Esophagus muscularis mucosa (tissue), 4 donors: Measurements from ENCODE around the gene ITPR1. TPM values are rescaled to one million over a fixed set of nuclear protein-coding genes. Genes with fewer than 3 reads are reported as not detected.
"Not testable (repeated sequence)": the region's sequence is repeated elsewhere in the genome, so short reads cannot be mapped to it uniquely, and the experiment has no call there.

Experiments
- DNase-seq: peaks from one replicate; pipeline ENCODE4 v3.0.0-alpha.2; 2017; ENCODE audit errors: extremely low spot score
- H3K27ac ChIP-seq, 4 donors: fragments of 200-600 bp; sonication (generic); replicated peaks in 1 of 4; 1 replicate in 3 of 4; 2 replicates in 1 of 4; pipeline ENCODE4 v1.5.1; 2016 to 2019; ENCODE audit warnings: mild to moderate bottlenecking in 1 of 4
- H3K27me3 ChIP-seq, 4 donors: fragments of 200-600 bp; sonication (generic); one replicate each; pipeline versions ENCODE4 v1.5.1 to v1.6.0; 2016 to 2019
- H3K36me3 ChIP-seq, 4 donors: fragments of 200-600 bp; sonication (generic); one replicate each; pipeline ENCODE4 v1.5.1; 2016 to 2019
- H3K4me1 ChIP-seq, 4 donors: fragments of 200-600 bp; sonication (generic); one replicate each; pipeline ENCODE4 v1.5.1; 2016 to 2019
- H3K4me3 ChIP-seq, 4 donors: fragments of 200-600 bp; sonication (generic); 1 replicate in 2 of 4; 2 replicates in 2 of 4; pipeline ENCODE4 v1.5.1; 2016 to 2019; ENCODE audit warnings: mild to moderate bottlenecking in 4 of 4, moderate library complexity in 1 of 4
- H3K9me3 ChIP-seq, 4 donors: fragments of 200-600 bp; sonication (generic); 1 replicate in 3 of 4; 2 replicates in 1 of 4; pipeline ENCODE4 v1.5.1; 2016 to 2019
- CTCF ChIP-seq, 3 experiments: fragments of 200-600 bp in 2 of 3; fragments of 450-650 bp in 1 of 3; sonication (generic) in 2 of 3; IDR thresholded peaks; one replicate each; pipeline ENCODE4 v1.5.1; 2017 to 2019; ENCODE audit warnings: antibody characterized with exemption in 3 of 3, mild to moderate bottlenecking in 2 of 3, moderate library complexity in 1 of 3
- EP300 ChIP-seq: sonication (generic); formaldehyde crosslinking; IDR thresholded peaks from one replicate; pipeline ENCODE4 v1.6.1; 2017; ENCODE audit warnings: antibody characterized with exemption
- POLR2A ChIP-seq: fragments of 450-650 bp; IDR thresholded peaks from one replicate; pipeline ENCODE4 v1.6.1; 2017; ENCODE audit warnings: antibody characterized with exemption, moderate library complexity, mild to moderate bottlenecking, low read depth
- POLR2AphosphoS5 ChIP-seq, 2 donors: sonication (generic); formaldehyde crosslinking; IDR thresholded peaks; one replicate each; pipeline ENCODE4 v1.6.1; 2017; ENCODE audit warnings: antibody characterized with exemption in 2 of 2
- WGBS: methylation state at CpG from one replicate; pipeline ENCODE4 v1.1.5; 2018; 5-methylcytosine and 5-hydroxymethylcytosine counted together
- intact Hi-C: fragments of 100-400 bp; cut with DNase I; formaldehyde crosslinking; loops from one replicate; pipeline ENCODE4 v1.15.1; 2023
- total RNA-seq, 4 donors: library from RNA; depleted of rRNA; stranded (reverse); fragments of >200 nt; gene quantifications; one replicate each; pipeline versions ENCODE4 v1.1.0 to v1.2.1, GENCODE V29; 2016

ITPR1 gene
- total RNA-seq, 4 donors from 2014 or later = 204 to 271 (median 222) TPM

GRCh38 chr3:4454142-4454541 is 39.0 kb upstream of the ITPR1 start:
- TF ChIP-seq POLR2AphosphoS5 (IDR thresholded peaks at IDR 0.05) = no peak
- no peak for TF ChIP-seq POLR2A
- TF ChIP-seq CTCF (IDR thresholded peaks at IDR 0.05) = no peak
- no peak for TF ChIP-seq EP300
- DNase-seq = no peak
- Histone ChIP-seq H3K9me3 (no peaks in the 10 kb centered on the region), H3K36me3 (peaks cover 0 to 31% (median 9%) of the 10 kb centered on the region in 4 donors), H3K4me1 (no peaks in the 10 kb centered on the region), H3K27me3 (no peaks in the 10 kb centered on the region), H3K27ac (no peak overlapping the region), H3K4me3 (no peak overlapping the region)
- intact Hi-C loops = no loop called here

GRCh38 chr3:4456780-4457179 is 36.4 kb upstream of the ITPR1 start:
- WGBS = 93% methylated on average over 14 of the region's 14 CpGs
- intact Hi-C loops, H3K4me1 ChIP-seq, H3K27me3 ChIP-seq, DNase-seq, H3K9me3 ChIP-seq, H3K4me3 ChIP-seq, H3K27ac ChIP-seq: not testable (repeated sequence)
- H3K36me3 ChIP-seq = peaks cover 0 to 10% (median 0%) of the 10 kb centered on the region in 4 donors

- Histone ChIP-seq H3K4me3 (no peak overlapping the region), H3K4me1 (peaks cover 0 to 5% (median 0%) of the 10 kb centered on the region in 4 donors), H3K36me3 (no peaks in the 10 kb centered on the region), H3K9me3 (no peaks in the 10 kb centered on the region), H3K27ac (no peak overlapping the region), H3K27me3 (no peaks in the 10 kb centered on the region)
- intact Hi-C loops = no loop called here
- 91% methylated on average over 3 of the region's 3 CpGs for WGBS
- DNase-seq = no peak
- TF ChIP-seq POLR2AphosphoS5 (IDR thresholded peaks at IDR 0.05) = no peak
- TF ChIP-seq POLR2A = no peak
- no peak for TF ChIP-seq CTCF (IDR thresholded peaks at IDR 0.05)
- TF ChIP-seq EP300 = no peak
These were observed 34.2 kb upstream of the ITPR1 start for GRCh38 chr3:4458961-4459360.

GRCh38 chr3:4460334-4460733 is 32.8 kb upstream of the ITPR1 start:
- Histone ChIP-seq H3K27ac (no peak overlapping the region), H3K4me3 (no peak overlapping the region), H3K4me1 (peaks cover 0 to 5% (median 0%) of the 10 kb centered on the region in 4 donors), H3K27me3 (no peaks in the 10 kb centered on the region), H3K36me3 (no peaks in the 10 kb centered on the region), H3K9me3 (no peaks in the 10 kb centered on the region)
- WGBS = 88% methylated on average over 4 of the region's 4 CpGs
- TF ChIP-seq POLR2A (no peak), EP300 (no peak), CTCF (IDR thresholded peaks at IDR 0.05) (no peak), POLR2AphosphoS5 (IDR thresholded peaks at IDR 0.05) (no peak)
- no peak for DNase-seq
- intact Hi-C loops = loop anchor here (10.0 kb wide), 1 partner anchor 106 kb away; no protein-coding TSS in a partner anchor

- TF ChIP-seq POLR2A = no peak
- TF ChIP-seq POLR2AphosphoS5 (IDR thresholded peaks at IDR 0.05) = no peak
- TF ChIP-seq CTCF (IDR thresholded peaks at IDR 0.05) = no peak
- no peak for TF ChIP-seq EP300
- Histone ChIP-seq H3K36me3 (no peaks in the 10 kb centered on the region), H3K9me3 (no peaks in the 10 kb centered on the region), H3K4me3 (no peak overlapping the region), H3K4me1 (peaks cover 11 to 14% (median 11%) of the 10 kb centered on the region in 4 donors), H3K27ac (no peak overlapping the region), H3K27me3 (no peaks in the 10 kb centered on the region)
- WGBS = 63% methylated on average over 2 of the region's 2 CpGs
- intact Hi-C loops = loop anchor here (10.0 kb wide), 1 partner anchor 107 kb away; no protein-coding TSS in a partner anchor
- no peak for DNase-seq
These were observed 31.6 kb upstream of the ITPR1 start for GRCh38 chr3:4461468-4462090.
